Ovary (tissue), 9 donors: Measurements from ENCODE around the gene ATP8B1. TPM values are rescaled to one million over a fixed set of nuclear protein-coding genes. Genes with fewer than 3 reads are reported as not detected.

Experiments
- DNase-seq, 5 donors: peaks; one replicate each; pipeline ENCODE4 v3.0.0-alpha.2; 2019 to 2020
- H3K27ac ChIP-seq, 2 donors: fragments of 200-600 bp; one replicate each; pipeline versions ENCODE4 v1.5.1 to v1.8.0; 2019 to 2022
- H3K27me3 ChIP-seq: fragments of 200-600 bp; one replicate; pipeline ENCODE4 v1.8.0; 2022
- H3K36me3 ChIP-seq: fragments of 200-600 bp; sonication (generic); one replicate; pipeline ENCODE4 v1.5.1; 2019
- H3K4me1 ChIP-seq: one replicate; pipeline ENCODE4 v1.8.1; 2013; ENCODE audit warnings: mild to moderate bottlenecking, moderate library complexity; ENCODE audit not compliant: insufficient read depth
- H3K4me3 ChIP-seq: fragments of 200-600 bp; sonication (generic); one replicate; pipeline ENCODE4 v1.5.1; 2017
- H3K9me3 ChIP-seq, 2 donors: fragments of 200-600 bp in 1 of 2; sonication (generic) in 1 of 2; one replicate each; pipeline versions ENCODE4 v1.5.1 to v1.8.1; 2013 to 2019; ENCODE audit warnings: mild to moderate bottlenecking in 1 of 2, moderate library complexity in 1 of 2
- EP300 ChIP-seq: sonication (generic); formaldehyde crosslinking; IDR thresholded peaks from one replicate; pipeline ENCODE4 v1.6.1; 2017; ENCODE audit warnings: antibody characterized with exemption
- POLR2A ChIP-seq: fragments of 450-650 bp; IDR thresholded peaks from one replicate; pipeline ENCODE4 v1.6.1; 2017; ENCODE audit warnings: antibody characterized with exemption, mild to moderate bottlenecking, moderate library complexity
- WGBS, 3 donors: extraction: QIAGEN DNeasy Blood & Tissue Kit in 1 of 3; methylation state at CpG; one replicate each; pipeline versions ENCODE4 v1.1.5 to v1.1.7; 2013 to 2017; 5-methylcytosine and 5-hydroxymethylcytosine counted together
- intact Hi-C, 4 donors: fragments of 100-400 bp; cut with DNase I; formaldehyde crosslinking; loops; one replicate each; pipeline versions ENCODE4 v1.11.0 to v1.15.1; 2022 to 2023
- polyA plus RNA-seq, 2 donors: library from polyadenylated mRNA; stranded (reverse); fragments of 200-250 nt in 1 of 2; fragments of 350-450 nt in 1 of 2; fragmentation: Illumina TruSeq in 1 of 2; extraction: RNeasy Lipid Tissue Mini Kit (QIAGEN cat#74804) in 1 of 2; gene quantifications; one replicate each; pipeline ENCODE4 v1.2.3, GENCODE V29; 2013 to 2014
- total RNA-seq, 7 donors: library from RNA; depleted of rRNA in 2 of 7; stranded (reverse); fragments of >200 nt in 2 of 7; fragmentation: NEBNext Ultra II Directional in 3 of 7; extraction: Animal tissue kit (Norgen Biotek cat#: 25700) in 3 of 7; gene quantifications; one replicate each; pipeline versions ENCODE4 v1.1.0 to v1.2.4, GENCODE V29; 2016 to 2023
- TF ChIP-seq, protein P1 (sequence below), 3 donors: fragments of 450-650 bp in 2 of 3; fragments of 200-600 bp in 1 of 3; IDR thresholded peaks; one replicate each; pipeline versions ENCODE4 v1.5.1 to v1.8.0; 2016 to 2022; ENCODE audit warnings: antibody characterized with exemption in 3 of 3, mild to moderate bottlenecking in 1 of 3
- donor health status: DM: no; HTN: no; CAD: no; lungs with moderate emphysema.
- donor health status: DM: no; HTN: no; CAD: no.
- donor health status: Bipolar disorder and iron deficiency.
- donor health status: DM: yes; HTN: yes; CAD: no.
- donor health status: DM: no; HTN: no; CAD: no.
- donor health status: DM: yes; HTN: yes; CAD: no.

The ATP8B1 gene
- total and polyA plus RNA-seq, 9 donors = 1.4 to 13.2 (median 5.2) TPM

DNA sequence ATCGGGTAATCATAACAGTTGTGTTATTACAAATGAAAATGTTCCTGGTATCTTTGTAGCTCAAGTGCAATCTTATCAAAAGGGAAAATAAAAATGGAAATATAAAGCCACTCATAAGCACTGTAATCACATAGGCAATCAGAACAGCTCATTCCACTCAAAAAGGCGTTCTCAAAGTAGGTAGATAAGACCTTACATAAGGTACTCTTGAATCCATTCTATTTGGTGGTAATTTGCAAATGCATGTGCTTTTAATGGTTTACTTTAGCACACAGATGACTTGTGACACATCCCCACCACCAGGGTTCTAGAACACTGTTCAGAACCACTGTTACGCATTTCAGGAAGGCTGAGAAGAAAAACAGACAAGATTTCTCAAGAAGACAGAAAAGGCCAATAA is 94.8 kb downstream of the ATP8B1 start:
- H3K9me3 ChIP-seq = no peaks in the 10 kb centered on the region
- H3K4me3 ChIP-seq = no peak overlapping the region
- WGBS, 3 donors = 65 to 77% (median 70%) methylated on average over 3 of the region's 3 CpGs
- no peak overlapping the region for H3K27ac ChIP-seq
- intact Hi-C loops = no loop called here
- no peaks in the 10 kb centered on the region for H3K27me3 ChIP-seq
- no peak for DNase-seq
- H3K36me3 ChIP-seq = no peaks in the 10 kb centered on the region
- TF ChIP-seq EP300 (no peak), POLR2A (no peak)
- TF ChIP-seq, protein P1, sequence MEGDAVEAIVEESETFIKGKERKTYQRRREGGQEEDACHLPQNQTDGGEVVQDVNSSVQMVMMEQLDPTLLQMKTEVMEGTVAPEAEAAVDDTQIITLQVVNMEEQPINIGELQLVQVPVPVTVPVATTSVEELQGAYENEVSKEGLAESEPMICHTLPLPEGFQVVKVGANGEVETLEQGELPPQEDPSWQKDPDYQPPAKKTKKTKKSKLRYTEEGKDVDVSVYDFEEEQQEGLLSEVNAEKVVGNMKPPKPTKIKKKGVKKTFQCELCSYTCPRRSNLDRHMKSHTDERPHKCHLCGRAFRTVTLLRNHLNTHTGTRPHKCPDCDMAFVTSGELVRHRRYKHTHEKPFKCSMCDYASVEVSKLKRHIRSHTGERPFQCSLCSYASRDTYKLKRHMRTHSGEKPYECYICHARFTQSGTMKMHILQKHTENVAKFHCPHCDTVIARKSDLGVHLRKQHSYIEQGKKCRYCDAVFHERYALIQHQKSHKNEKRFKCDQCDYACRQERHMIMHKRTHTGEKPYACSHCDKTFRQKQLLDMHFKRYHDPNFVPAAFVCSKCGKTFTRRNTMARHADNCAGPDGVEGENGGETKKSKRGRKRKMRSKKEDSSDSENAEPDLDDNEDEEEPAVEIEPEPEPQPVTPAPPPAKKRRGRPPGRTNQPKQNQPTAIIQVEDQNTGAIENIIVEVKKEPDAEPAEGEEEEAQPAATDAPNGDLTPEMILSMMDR (IDR thresholded peaks at IDR 0.05) = no peak
- H3K4me1 ChIP-seq = no peaks in the 10 kb centered on the region

GRCh38 chr18:57705832-57706595 is 97.1 kb downstream of the ATP8B1 start:
- Histone ChIP-seq H3K27me3 (no peaks in the 10 kb centered on the region), H3K27ac (no peak overlapping the region), H3K4me3 (no peak overlapping the region), H3K9me3 (no peaks in the 10 kb centered on the region), H3K4me1 (no peaks in the 10 kb centered on the region), H3K36me3 (no peaks in the 10 kb centered on the region)
- intact Hi-C loops = no loop called here
- WGBS, 3 donors = 89 to 91% (median 90%) methylated on average over 8 of the region's 8 CpGs
- no peak for DNase-seq
- TF ChIP-seq POLR2A (no peak), EP300 (no peak)
- TF ChIP-seq, protein P1 (IDR thresholded peaks at IDR 0.05) = no peak

DNA sequence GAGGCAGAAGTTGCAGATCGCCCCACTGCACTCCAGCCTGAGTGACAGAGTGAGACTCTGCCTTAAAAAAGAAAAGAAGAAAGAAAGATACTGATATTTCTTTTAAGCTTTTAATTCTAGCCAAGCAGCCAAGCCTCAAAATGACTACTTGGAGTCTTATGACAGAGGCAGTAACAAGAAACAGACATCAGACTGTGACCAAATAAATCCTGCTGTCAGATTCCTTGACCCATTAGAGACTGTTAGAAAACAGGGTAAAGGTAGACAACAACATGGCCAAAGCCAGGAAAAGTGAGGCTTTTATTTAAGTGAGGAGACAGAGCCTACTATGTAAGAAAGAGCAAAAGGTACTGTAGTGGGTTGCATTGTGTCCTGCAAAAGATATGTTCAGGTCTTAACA is 98.1 kb downstream of the ATP8B1 start:
- Histone ChIP-seq H3K27ac (no peak overlapping the region), H3K4me3 (no peak overlapping the region), H3K27me3 (no peaks in the 10 kb centered on the region), H3K9me3 (no peaks in the 10 kb centered on the region), H3K36me3 (no peaks in the 10 kb centered on the region), H3K4me1 (no peaks in the 10 kb centered on the region)
- DNase-seq = no peak
- 96 to 100% (median 96%) methylated on average over 1 of the region's 1 CpG for WGBS, 3 donors
- no peak for TF ChIP-seq POLR2A
- intact Hi-C loops = no loop called here

GRCh38 chr18:57698571-57699276 is 104.4 kb downstream of the ATP8B1 start:
- no peaks in the 10 kb centered on the region for H3K27me3 ChIP-seq
- H3K36me3 ChIP-seq = no peaks in the 10 kb centered on the region
- no peak overlapping the region for H3K4me3 ChIP-seq
- H3K27ac ChIP-seq = no peak overlapping the region
- H3K9me3 ChIP-seq = no peaks in the 10 kb centered on the region
- intact Hi-C loops = no loop called here
- WGBS, 3 donors = 32 to 40% (median 33%) methylated on average over 7 of the region's 7 CpGs
- H3K4me1 ChIP-seq = peaks cover 2% of the 10 kb centered on the region
- no peak for TF ChIP-seq POLR2A
- TF ChIP-seq EP300 = no peak
- no peak for DNase-seq

- no peaks in the 10 kb centered on the region for H3K36me3 ChIP-seq
- no peak overlapping the region for H3K27ac ChIP-seq
- no peaks in the 10 kb centered on the region for H3K27me3 ChIP-seq
- no peaks in the 10 kb centered on the region for H3K9me3 ChIP-seq
- no peak overlapping the region for H3K4me3 ChIP-seq
- TF ChIP-seq POLR2A = no peak
- TF ChIP-seq EP300 = no peak
- TF ChIP-seq, protein P1 (IDR thresholded peaks at IDR 0.05) = no peak
- peaks cover 2% of the 10 kb centered on the region for H3K4me1 ChIP-seq
- peak in 2 of 5 donors; percentile 26 to 29 for DNase-seq
- intact Hi-C loops = no loop called here
- 31 to 46% (median 39%) methylated on average over 8 of the region's 8 CpGs for WGBS, 3 donors
Measured at GRCh38 chr18:57697426-57697825, 105.7 kb downstream of the ATP8B1 start.
